AG20443 (cell line): Measurements from ENCODE around the gene CRIP2.

Source experiments
- DNase-seq: peaks from one replicate; pipeline ENCODE4 v3.0.0; 2012; ENCODE audit warnings: low spot score, mixed read lengths

The CRIP2 gene

GRCh38 chr14:105476831-105477659, 2.4 kb downstream of the CRIP2 start:
- DNase-seq, result no peak

- DNase-seq, result no peak
Observed at GRCh38 chr14:105477660-105478397, 3.2 kb downstream of the CRIP2 start.

GRCh38 chr14:105478398-105479251, 4.0 kb downstream of the CRIP2 start:
- no peak for DNase-seq

- no peak for DNase-seq
Observed at GRCh38 chr14:105479431-105480158, 5.0 kb downstream of the CRIP2 start.

- DNase-seq, result no peak
Observed at GRCh38 chr14:105480199-105480746, 5.7 kb downstream of the CRIP2 start.

GRCh38 chr14:105480807-105481801, 6.5 kb downstream of the CRIP2 start:
- peak; percentile 93 for DNase-seq

GRCh38 chr14:105481886-105482457, 7.4 kb downstream of the CRIP2 start:
- DNase-seq, result peak; percentile 95

GRCh38 chr14:105482486-105483110, 8.0 kb downstream of the CRIP2 start:
- no peak for DNase-seq

- no peak for DNase-seq
Observed at GRCh38 chr14:105483300-105484068, 8.9 kb downstream of the CRIP2 start.

GRCh38 chr14:105484069-105484996, 9.7 kb downstream of the CRIP2 start:
- peak; percentile 68 for DNase-seq

- DNase-seq, result no peak
Observed at GRCh38 chr14:105484997-105485393, 10.4 kb downstream of the CRIP2 start.

- no peak for DNase-seq
Observed at GRCh38 chr14:105485739-105486162, 11.1 kb downstream of the CRIP2 start.

GRCh38 chr14:105486163-105486973, 11.7 kb downstream of the CRIP2 start, which contains the start of gene CRIP1:
Gene CRIP1, plus strand, starts transcription at chr14:105486886. Its CDS starts 374 bp downstream, at chr14:105487260.
- no peak for DNase-seq

- DNase-seq, result no peak
Observed at GRCh38 chr14:105486974-105487448, 12.4 kb downstream of the CRIP2 start.

- no peak for DNase-seq
Observed at GRCh38 chr14:105487449-105487985, 12.9 kb downstream of the CRIP2 start.
